ENCODE measurements around the gene ANTXR1. TPM values are rescaled to one million over a fixed set of nuclear protein-coding genes. Genes with fewer than 3 reads are reported as not detected.
A peak's percentile ranks its signal among the peaks of the same experiment; 100 is the strongest.

The ANTXR1 gene
- total and polyA plus RNA-seq, 7 experiments from 2014 or later: 0.18 TPM; not detected in 6

DNA sequence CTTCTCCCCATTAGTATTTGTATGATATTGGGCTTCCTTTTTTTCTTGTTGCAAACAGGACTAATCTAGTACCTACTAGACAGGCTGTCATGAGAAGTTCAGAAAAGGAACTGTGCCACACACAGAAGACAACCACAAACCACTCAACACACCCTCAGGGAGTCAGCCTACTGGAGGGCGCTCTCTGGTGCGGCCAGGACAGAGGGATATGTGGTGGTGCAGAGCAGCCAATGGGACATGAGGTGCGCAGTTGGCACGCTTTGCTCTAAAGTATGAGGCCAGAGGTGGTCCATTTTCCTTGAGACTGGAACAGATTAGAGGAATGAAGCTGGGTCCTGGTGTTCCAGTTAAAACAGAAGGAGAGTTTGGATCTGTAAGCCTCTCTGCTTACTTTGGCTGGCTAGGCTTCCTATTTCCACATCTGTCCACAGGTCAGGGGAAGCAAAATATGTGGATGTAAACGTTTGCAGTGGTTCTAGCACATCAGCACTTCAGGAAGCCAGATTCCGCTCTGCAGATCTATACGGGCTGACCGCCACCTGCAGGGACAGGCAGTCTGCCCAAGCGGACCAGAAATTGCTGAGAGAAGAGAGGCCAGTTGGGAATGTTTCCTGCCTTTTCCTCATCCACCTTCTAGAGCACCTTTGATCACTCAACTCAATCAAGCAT lies 260.0 kb downstream of the ANTXR1 start:
- no peak overlapping the region for H3K4me3 Mint-ChIP-seq
- H3K4me3 ChIP-seq (ENCODE audit: low read length): no peak overlapping the region
- no peaks in the 10 kb centered on the region for H3K36me3 Mint-ChIP-seq
- H3K36me3 ChIP-seq (ENCODE audit: control insufficient read depth in 2 of 3, insufficient read depth in 3 of 3, low read length in 3 of 3): no peaks in the 10 kb centered on the region
- peaks cover 0 to 4% (median 0%) of the 10 kb centered on the region in 7 donors for H3K4me1 Mint-ChIP-seq
- ATAC-seq: peak; percentile 63
- H3K9me3 Mint-ChIP-seq: no peaks in the 10 kb centered on the region
- ChIA-PET POLR2A (no interaction called here), CTCF (no interaction called here)
- H3K27me3 ChIP-seq (ENCODE audit: control insufficient read depth in 2 of 2, insufficient read depth in 2 of 2, low read length in 2 of 2): no peaks in the 10 kb centered on the region
- H3K4me1 ChIP-seq (ENCODE audit: control insufficient read depth in 2 of 2, insufficient read depth in 2 of 2, low read length in 2 of 2): no peaks in the 10 kb centered on the region
- H3K27me3 Mint-ChIP-seq: peaks cover 42 to 51% (median 43%) of the 10 kb centered on the region in 5 donors
- H3K27ac Mint-ChIP-seq: no peak overlapping the region
- no peaks in the 10 kb centered on the region for H3K9me3 ChIP-seq (ENCODE audit: control insufficient read depth in 2 of 3, low read length in 3 of 3)
- no peak overlapping the region for H3K27ac ChIP-seq (ENCODE audit: low read depth, low read length)
- DNase-seq: no peak
- intact Hi-C loops (cut with micrococcal nuclease): no loop called here

DNA sequence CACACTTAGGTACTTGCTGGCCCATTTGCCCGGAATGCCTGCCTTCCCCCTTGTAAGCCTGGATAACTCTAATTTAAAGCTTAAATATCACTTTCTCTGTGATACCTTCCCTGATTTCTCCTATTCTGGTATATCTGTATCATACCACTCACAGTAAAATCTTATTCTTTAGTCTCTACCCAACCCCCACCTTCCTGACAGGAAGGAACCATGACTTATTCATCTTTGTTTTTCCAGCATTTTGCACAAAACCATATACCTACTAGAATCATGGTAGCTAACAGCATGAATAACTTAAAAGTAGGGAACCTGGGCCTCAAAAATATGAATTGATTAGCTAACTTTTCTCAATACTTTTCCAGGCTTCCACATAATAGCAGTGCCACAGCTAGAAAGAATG lies 262.5 kb downstream of the ANTXR1 start:
- ChIA-PET CTCF (no interaction called here), POLR2A (no interaction called here)
- no peaks in the 10 kb centered on the region for H3K36me3 ChIP-seq (ENCODE audit: control insufficient read depth in 2 of 3, insufficient read depth in 3 of 3, low read length in 3 of 3)
- no peaks in the 10 kb centered on the region for H3K27me3 ChIP-seq (ENCODE audit: control insufficient read depth in 2 of 2, insufficient read depth in 2 of 2, low read length in 2 of 2)
- ATAC-seq (no peak), DNase-seq (no peak)
- Mint-ChIP-seq H3K9me3 (peaks cover 0 to 4% (median 0%) of the 10 kb centered on the region in 11 donors), H3K4me3 (no peak overlapping the region), H3K27me3 (peaks cover 33 to 50% (median 38%) of the 10 kb centered on the region in 5 donors), H3K4me1 (peaks cover 0 to 4% (median 0%) of the 10 kb centered on the region in 7 donors), H3K36me3 (no peaks in the 10 kb centered on the region), H3K27ac (no peak overlapping the region)
- no peak overlapping the region for H3K27ac ChIP-seq (ENCODE audit: low read depth, low read length)
- H3K4me3 ChIP-seq (ENCODE audit: low read length): no peak overlapping the region
- H3K4me1 ChIP-seq (ENCODE audit: control insufficient read depth in 2 of 2, insufficient read depth in 2 of 2, low read length in 2 of 2): no peaks in the 10 kb centered on the region
- intact Hi-C loops (cut with micrococcal nuclease): no loop called here
- no peaks in the 10 kb centered on the region for H3K9me3 ChIP-seq (ENCODE audit: control insufficient read depth in 2 of 3, low read length in 3 of 3)

DNA sequence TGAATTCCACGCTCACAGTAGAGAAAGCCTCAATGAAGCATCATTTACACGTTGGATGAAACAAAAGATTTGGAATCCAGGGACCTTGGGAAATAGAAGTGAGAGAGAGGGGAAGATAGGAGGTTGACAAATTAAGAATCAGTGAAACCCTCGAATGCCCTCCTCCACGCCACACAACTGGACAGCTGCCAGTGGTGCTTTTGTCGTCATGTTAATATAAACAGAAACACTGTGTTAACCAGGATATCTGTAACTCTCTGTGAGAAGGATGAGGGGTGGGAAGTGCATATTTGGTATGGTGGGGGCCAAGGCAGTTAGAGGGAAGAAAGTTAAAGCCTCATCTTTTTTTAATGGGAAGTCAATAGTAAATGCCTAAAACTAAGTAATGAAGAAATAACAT lies 265.4 kb downstream of the ANTXR1 start:
- Mint-ChIP-seq H3K27me3 (peaks cover 16 to 45% (median 37%) of the 10 kb centered on the region in 5 donors), H3K36me3 (no peaks in the 10 kb centered on the region), H3K4me1 (peaks cover 0 to under 1% (median 0%) of the 10 kb centered on the region in 7 donors), H3K9me3 (peaks cover 0 to 4% (median 0%) of the 10 kb centered on the region in 11 donors), H3K4me3 (no peak overlapping the region), H3K27ac (no peak overlapping the region)
- H3K4me3 ChIP-seq (ENCODE audit: low read length): no peak overlapping the region
- no peaks in the 10 kb centered on the region for H3K9me3 ChIP-seq (ENCODE audit: control insufficient read depth in 2 of 3, low read length in 3 of 3)
- ChIA-PET CTCF (no interaction called here), POLR2A (no interaction called here)
- no peak for DNase-seq
- H3K36me3 ChIP-seq (ENCODE audit: control insufficient read depth in 2 of 3, insufficient read depth in 3 of 3, low read length in 3 of 3): no peaks in the 10 kb centered on the region
- intact Hi-C loops (cut with micrococcal nuclease): no loop called here
- H3K4me1 ChIP-seq (ENCODE audit: control insufficient read depth in 2 of 2, insufficient read depth in 2 of 2, low read length in 2 of 2): no peaks in the 10 kb centered on the region
- H3K27me3 ChIP-seq (ENCODE audit: control insufficient read depth in 2 of 2, insufficient read depth in 2 of 2, low read length in 2 of 2): no peaks in the 10 kb centered on the region
- no peak for ATAC-seq
- no peak overlapping the region for H3K27ac ChIP-seq (ENCODE audit: low read depth, low read length)

DNA sequence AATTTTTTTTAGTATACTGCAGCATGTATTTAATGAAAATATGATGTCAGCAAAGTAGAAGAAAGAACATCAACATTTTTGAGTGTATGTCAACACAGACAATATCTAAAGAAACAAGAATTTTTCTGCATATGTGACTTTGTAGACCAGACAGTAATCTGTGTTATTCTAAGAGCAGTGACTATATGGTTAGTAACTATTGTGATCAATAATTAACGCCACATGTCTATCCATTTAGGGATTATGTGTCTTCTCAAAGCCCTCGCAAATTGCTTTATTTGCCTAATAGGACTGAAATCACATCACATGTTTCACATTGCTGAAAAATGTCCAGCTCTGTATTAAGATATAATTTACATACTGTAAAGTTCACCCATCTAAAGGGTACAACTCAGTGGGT lies 266.2 kb downstream of the ANTXR1 start:
- H3K36me3 Mint-ChIP-seq: no peaks in the 10 kb centered on the region
- no peak overlapping the region for H3K27ac Mint-ChIP-seq
- Histone ChIP-seq H3K4me3 (ENCODE audit: low read length) (no peak overlapping the region), H3K27me3 (ENCODE audit: control insufficient read depth in 2 of 2, insufficient read depth in 2 of 2, low read length in 2 of 2) (no peaks in the 10 kb centered on the region), H3K27ac (ENCODE audit: low read depth, low read length) (no peak overlapping the region), H3K9me3 (ENCODE audit: control insufficient read depth in 2 of 3, low read length in 3 of 3) (no peaks in the 10 kb centered on the region), H3K4me1 (ENCODE audit: control insufficient read depth in 2 of 2, insufficient read depth in 2 of 2, low read length in 2 of 2) (no peaks in the 10 kb centered on the region), H3K36me3 (ENCODE audit: control insufficient read depth in 2 of 3, insufficient read depth in 3 of 3, low read length in 3 of 3) (no peaks in the 10 kb centered on the region)
- no peak for DNase-seq
- H3K9me3 Mint-ChIP-seq: peaks cover 0 to 4% (median 0%) of the 10 kb centered on the region in 11 donors
- H3K27me3 Mint-ChIP-seq: peaks cover 8 to 37% (median 30%) of the 10 kb centered on the region in 5 donors
- no peak for ATAC-seq
- CTCF ChIA-PET: no interaction called here
- no peak overlapping the region for H3K4me3 Mint-ChIP-seq
- intact Hi-C loops (cut with micrococcal nuclease): no loop called here
- H3K4me1 Mint-ChIP-seq: no peaks in the 10 kb centered on the region
- POLR2A ChIA-PET: no interaction called here

DNA sequence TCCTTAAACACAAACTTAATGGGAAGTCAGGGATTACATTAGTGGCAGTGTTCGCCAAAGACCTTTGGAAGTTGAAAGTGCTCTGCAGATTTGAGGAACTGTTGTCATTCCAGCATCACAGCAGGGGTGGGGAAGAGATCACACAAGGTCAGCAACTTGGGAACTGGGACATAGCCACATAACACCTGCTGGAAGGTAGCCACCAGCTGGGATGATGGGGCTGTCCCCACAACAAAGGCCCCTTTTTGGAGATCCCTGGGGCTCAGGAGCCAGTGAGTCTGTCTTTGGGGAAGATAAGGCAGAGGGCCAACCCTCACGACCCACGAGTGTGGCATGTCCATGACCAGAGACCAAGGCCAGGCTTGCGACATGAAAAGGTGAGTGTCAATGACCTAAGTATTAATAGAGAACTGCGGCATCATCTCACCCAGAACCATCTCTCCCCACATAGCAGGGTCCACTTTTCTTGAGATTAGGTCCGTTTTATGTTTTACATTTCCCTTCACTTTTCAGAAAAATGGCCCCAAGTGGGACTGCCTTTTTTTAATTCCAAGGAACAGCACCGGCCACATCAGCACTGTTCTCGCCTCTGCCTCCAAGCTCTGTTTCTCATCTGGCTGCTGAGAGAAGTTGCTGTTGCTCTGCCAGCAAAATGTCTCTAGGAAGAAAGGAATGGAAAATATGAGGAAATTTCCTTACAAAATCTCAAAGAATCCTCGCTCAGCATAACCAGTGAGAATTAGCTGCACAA lies 267.1 kb downstream of the ANTXR1 start:
- CTCF ChIA-PET: no interaction called here
- Mint-ChIP-seq H3K4me3 (no peak overlapping the region), H3K9me3 (peaks cover 0 to 4% (median 0%) of the 10 kb centered on the region in 11 donors), H3K4me1 (no peaks in the 10 kb centered on the region), H3K36me3 (no peaks in the 10 kb centered on the region), H3K27me3 (peaks cover 3 to 36% (median 23%) of the 10 kb centered on the region in 5 donors), H3K27ac (no peak overlapping the region)
- no peaks in the 10 kb centered on the region for H3K9me3 ChIP-seq (ENCODE audit: control insufficient read depth in 2 of 3, low read length in 3 of 3)
- H3K4me3 ChIP-seq (ENCODE audit: low read length): no peak overlapping the region
- ATAC-seq (no peak), DNase-seq (no peak)
- no peak overlapping the region for H3K27ac ChIP-seq (ENCODE audit: low read depth, low read length)
- no peaks in the 10 kb centered on the region for H3K4me1 ChIP-seq (ENCODE audit: control insufficient read depth in 2 of 2, insufficient read depth in 2 of 2, low read length in 2 of 2)
- H3K27me3 ChIP-seq (ENCODE audit: control insufficient read depth in 2 of 2, insufficient read depth in 2 of 2, low read length in 2 of 2): no peaks in the 10 kb centered on the region
- H3K36me3 ChIP-seq (ENCODE audit: control insufficient read depth in 2 of 3, insufficient read depth in 3 of 3, low read length in 3 of 3): no peaks in the 10 kb centered on the region
- intact Hi-C loops (cut with micrococcal nuclease): no loop called here
- POLR2A ChIA-PET: no interaction called here

DNA sequence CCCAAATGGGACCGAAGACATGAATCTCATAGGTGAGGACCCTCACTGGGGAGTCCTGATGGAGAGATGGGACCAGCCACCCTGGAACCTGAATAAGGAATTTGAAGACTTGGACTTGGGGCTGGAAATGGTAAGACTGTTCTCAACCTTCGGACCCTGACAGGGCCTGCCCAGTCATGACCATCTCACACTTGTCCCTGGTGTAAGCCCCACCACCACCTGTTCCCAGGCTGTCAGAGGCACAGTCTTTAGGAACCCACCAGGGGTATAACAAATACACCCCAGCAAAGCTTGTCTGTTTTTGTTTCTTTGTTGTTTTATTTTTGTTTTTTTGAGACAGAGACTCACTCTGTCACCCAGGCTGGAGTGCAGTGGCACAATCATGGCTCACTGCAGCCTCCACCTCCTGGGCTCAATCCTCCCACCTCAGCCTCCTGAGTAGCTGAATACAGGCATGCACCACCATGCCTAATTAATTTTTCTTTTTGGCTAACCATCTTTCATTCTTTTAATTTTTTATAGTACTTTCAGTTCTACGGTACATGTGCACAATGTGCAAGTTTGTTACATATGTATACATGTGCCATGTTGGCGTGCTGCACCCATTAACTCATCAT lies 267.9 kb downstream of the ANTXR1 start:
- POLR2A ChIA-PET: no interaction called here
- ATAC-seq: no peak
- H3K36me3 Mint-ChIP-seq: no peaks in the 10 kb centered on the region
- Histone ChIP-seq H3K27ac (ENCODE audit: low read depth, low read length) (no peak overlapping the region), H3K9me3 (ENCODE audit: control insufficient read depth in 2 of 3, low read length in 3 of 3) (no peaks in the 10 kb centered on the region), H3K27me3 (ENCODE audit: control insufficient read depth in 2 of 2, insufficient read depth in 2 of 2, low read length in 2 of 2) (no peaks in the 10 kb centered on the region), H3K4me1 (ENCODE audit: control insufficient read depth in 2 of 2, insufficient read depth in 2 of 2, low read length in 2 of 2) (no peaks in the 10 kb centered on the region), H3K36me3 (ENCODE audit: control insufficient read depth in 2 of 3, insufficient read depth in 3 of 3, low read length in 3 of 3) (no peaks in the 10 kb centered on the region), H3K4me3 (ENCODE audit: low read length) (no peak overlapping the region)
- peaks cover 0 to 4% (median 0%) of the 10 kb centered on the region in 11 donors for H3K9me3 Mint-ChIP-seq
- no peaks in the 10 kb centered on the region for H3K4me1 Mint-ChIP-seq
- DNase-seq: no peak
- intact Hi-C loops (cut with micrococcal nuclease): no loop called here
- H3K4me3 Mint-ChIP-seq: no peak overlapping the region
- no peak overlapping the region for H3K27ac Mint-ChIP-seq
- CTCF ChIA-PET: interaction anchor here (0.7 kb wide), 1 partner anchor 685 kb away, joined by 3 read pairs; no protein-coding TSS in a partner anchor
- peaks cover 3 to 29% (median 15%) of the 10 kb centered on the region in 5 donors for H3K27me3 Mint-ChIP-seq

All from naive thymus-derived CD4-positive, alpha-beta T cell (primary cell).